Bronchial epithelial cell (primary cell): ENCODE data around the gene AK1. TPM values are rescaled to one million over a fixed set of nuclear protein-coding genes. Genes with fewer than 3 reads are reported as not detected.

ENCODE experiments used
- DNase-seq: peaks from one replicate; pipeline ENCODE4 v3.0.0-alpha.2; 2010; ENCODE audit warnings: low read depth
- FAIRE-seq: peaks from 2 replicates; lab custom pipeline; 2011; peaks lifted over from hg19 to GRCh38; lab: Jason Lieb, UNC
- H3K27me3 ChIP-seq: 2 replicates; pipeline ENCODE4 v1.5.1; 2011; ENCODE audit warnings: low read length; ENCODE audit not compliant: control insufficient read depth, insufficient read depth
- H3K36me3 ChIP-seq: 2 replicates; pipeline ENCODE4 v1.5.1; 2011; ENCODE audit warnings: low read length; ENCODE audit not compliant: control insufficient read depth, insufficient read depth
- H3K4me3 ChIP-seq: 2 replicates; pipeline ENCODE4 v1.5.1; 2011; ENCODE audit warnings: mild to moderate bottlenecking, low read depth, low read length, control low read depth
- total RNA-seq: library from RNA; depleted of rRNA; stranded (reverse); fragments of >200 nt; gene quantifications from 2 replicates; pipeline ENCODE4 v1.2.1, GENCODE V29; 2014
- TF ChIP-seq, protein P1 (sequence below): IDR thresholded peaks from 2 replicates; pipeline ENCODE4 v1.5.1; 2011; ENCODE audit warnings: mild to moderate bottlenecking, moderate library complexity, low read length, control low read depth, inconsistent platforms; ENCODE audit not compliant: insufficient read depth, severe bottlenecking

Gene AK1
- total RNA-seq, 1 donor from 2014 or later, result 19.0 TPM

DNA sequence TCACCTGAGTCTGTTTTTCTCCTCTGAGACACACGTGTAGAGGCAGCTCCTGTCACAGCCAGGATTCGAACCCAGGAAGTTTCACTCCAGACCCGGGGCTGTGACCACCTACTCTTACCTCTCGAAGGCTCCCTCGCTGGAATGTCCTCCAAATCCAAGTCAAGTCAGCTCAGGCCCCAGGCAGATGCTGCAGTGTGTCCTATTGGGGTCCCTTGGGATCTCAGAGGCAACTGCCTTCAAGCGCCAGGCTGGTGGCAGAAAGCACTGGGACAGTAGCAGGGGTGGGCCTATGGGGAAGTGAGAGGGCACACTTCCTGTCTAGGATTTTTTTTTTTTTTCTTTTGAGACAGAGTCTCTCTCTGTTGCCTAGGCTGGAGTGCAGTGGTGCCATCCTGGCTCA, 40.1 kb upstream of the AK1 start:
- no peak overlapping the region for H3K4me3 ChIP-seq

DNA sequence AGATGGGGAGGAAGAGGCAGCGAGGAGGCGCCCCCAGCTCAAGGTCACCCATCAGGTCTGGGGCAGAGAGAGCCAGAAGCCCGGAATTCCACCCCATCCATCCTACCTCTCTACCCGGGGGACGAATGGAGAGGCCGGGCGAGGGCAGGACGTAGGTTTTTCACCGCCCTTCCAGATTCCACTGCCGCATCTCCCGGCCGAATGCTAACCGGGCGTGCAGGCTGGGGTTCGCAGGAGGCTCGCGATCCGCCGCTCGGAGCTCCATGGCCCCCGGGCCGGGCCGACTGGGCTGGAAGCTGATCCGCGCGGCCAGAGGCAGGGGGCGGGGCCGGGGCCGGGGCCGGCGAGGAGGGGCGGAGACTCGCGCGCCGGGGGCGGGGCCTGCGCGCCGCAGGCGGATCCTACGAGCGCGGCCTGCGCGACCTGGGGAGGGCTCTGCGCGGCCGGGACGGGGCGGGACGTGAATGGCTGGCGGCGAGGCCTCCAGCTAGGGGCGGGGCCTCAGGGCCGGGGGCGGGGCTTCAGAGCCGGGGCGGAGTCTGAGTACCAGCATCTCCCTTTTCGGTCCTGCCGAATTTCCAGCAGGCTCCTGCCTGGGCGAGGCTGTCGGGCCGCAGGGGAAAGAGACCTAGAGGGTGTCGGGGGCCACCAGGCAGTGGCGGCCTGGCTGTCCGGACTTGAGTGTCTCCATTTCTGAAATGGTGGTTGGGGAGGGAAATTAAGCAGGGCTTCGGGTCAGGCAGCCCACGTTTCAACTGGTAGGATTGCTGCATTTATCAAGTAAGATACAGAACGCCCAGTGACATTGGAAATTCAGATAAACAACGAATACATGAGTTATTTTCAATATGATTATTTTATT, 39.5 kb upstream of the AK1 start, which contains the start of gene ST6GALNAC4:
Gene ST6GALNAC4 (minus strand): TSS at position 322 of the 862 bp plus-strand sequence. CDS start 622 bp downstream, outside the sequence.
- Histone ChIP-seq H3K36me3 (peaks cover 9% of the 10 kb centered on the region), H3K27me3 (no peaks in the 10 kb centered on the region), H3K4me3 (peak within 1 kb of the TSS; percentile 59)
- TF ChIP-seq, protein P1, sequence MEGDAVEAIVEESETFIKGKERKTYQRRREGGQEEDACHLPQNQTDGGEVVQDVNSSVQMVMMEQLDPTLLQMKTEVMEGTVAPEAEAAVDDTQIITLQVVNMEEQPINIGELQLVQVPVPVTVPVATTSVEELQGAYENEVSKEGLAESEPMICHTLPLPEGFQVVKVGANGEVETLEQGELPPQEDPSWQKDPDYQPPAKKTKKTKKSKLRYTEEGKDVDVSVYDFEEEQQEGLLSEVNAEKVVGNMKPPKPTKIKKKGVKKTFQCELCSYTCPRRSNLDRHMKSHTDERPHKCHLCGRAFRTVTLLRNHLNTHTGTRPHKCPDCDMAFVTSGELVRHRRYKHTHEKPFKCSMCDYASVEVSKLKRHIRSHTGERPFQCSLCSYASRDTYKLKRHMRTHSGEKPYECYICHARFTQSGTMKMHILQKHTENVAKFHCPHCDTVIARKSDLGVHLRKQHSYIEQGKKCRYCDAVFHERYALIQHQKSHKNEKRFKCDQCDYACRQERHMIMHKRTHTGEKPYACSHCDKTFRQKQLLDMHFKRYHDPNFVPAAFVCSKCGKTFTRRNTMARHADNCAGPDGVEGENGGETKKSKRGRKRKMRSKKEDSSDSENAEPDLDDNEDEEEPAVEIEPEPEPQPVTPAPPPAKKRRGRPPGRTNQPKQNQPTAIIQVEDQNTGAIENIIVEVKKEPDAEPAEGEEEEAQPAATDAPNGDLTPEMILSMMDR, result no peak
- no peak for FAIRE-seq
- DNase-seq, result no peak

More for the DNA sequence above, 40.1 kb upstream of the AK1 start:
- FAIRE-seq, result no peak
- TF ChIP-seq, protein P1, result no peak
- no peak for DNase-seq
- H3K36me3 ChIP-seq, result peaks cover 4% of the 10 kb centered on the region
- H3K27me3 ChIP-seq, result no peaks in the 10 kb centered on the region

DNA sequence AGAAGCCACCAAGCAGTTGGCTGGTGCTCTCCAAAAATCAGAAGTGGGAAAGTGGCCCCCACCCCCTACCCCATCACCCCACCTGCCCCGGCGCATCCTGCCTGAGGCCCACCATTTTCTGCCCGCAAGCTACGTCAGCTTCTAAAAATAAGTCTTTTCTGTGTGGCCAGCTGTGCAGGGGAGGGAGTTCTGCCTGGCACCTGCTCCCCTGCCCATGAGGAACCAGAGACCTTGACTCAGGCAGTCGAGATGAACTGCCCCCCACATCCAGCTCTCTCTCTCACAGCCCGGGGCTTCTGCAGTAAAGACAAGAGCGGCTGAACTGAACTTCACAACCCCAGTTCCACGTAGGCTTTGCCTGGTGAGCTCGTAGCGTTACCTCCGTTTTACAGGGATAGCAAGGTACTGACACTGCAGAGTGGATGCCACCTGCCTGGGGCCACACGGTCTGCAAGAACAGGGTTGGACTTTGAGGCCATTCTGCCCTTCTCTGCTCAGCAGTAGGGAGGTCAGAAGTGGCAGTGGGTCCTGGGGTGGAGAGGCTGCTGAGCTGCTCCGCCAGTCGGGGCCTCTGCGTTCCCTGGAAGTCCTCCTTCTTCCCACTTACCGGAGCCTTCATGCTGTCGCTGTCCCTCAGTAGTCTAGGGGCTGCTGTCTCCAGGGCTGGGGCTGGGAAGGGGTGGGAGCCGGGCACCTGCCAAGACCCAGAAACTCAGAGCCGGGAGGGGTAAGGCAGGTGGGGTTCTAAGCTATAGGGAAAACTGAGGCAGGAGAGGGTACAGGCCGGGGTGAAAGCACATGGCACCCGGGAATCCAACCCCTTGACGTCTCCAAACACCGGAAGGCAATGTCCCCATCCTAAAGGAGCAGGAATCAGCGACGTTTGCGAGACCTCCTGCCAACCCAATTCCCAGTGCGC, 38.6 kb upstream of the AK1 start:
- TF ChIP-seq, protein P1, result no peak
- H3K4me3 ChIP-seq, result peak overlapping the region; percentile 59
- peaks cover 12% of the 10 kb centered on the region for H3K36me3 ChIP-seq
- no peaks in the 10 kb centered on the region for H3K27me3 ChIP-seq
- no peak for DNase-seq
- no peak for FAIRE-seq

DNA sequence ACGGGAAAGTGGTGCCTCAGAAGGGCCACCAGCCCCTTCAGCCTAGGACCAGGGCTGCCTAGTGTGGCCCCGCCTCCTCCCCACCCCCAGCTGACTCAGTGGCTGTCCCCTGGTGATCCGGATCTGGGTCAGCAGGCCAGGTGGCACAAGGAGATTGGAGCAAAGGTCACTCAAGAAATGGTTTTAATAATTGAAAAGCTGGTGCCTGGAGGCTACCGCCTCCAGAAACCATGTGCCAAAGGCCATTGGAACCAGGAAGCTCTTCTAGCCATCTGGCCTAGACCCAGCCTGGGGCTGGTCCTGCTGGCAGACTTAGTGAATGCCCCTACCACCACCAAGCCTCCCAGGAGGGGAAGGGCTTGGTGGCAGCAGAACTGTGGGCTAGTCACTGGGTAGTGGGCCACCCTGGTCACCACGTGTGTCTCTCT, 37.9 kb upstream of the AK1 start:
- H3K36me3 ChIP-seq, result peaks cover 13% of the 10 kb centered on the region
- no peak for DNase-seq
- TF ChIP-seq, protein P1, result no peak
- H3K27me3 ChIP-seq, result no peaks in the 10 kb centered on the region
- FAIRE-seq, result no peak
- no peak overlapping the region for H3K4me3 ChIP-seq

DNA sequence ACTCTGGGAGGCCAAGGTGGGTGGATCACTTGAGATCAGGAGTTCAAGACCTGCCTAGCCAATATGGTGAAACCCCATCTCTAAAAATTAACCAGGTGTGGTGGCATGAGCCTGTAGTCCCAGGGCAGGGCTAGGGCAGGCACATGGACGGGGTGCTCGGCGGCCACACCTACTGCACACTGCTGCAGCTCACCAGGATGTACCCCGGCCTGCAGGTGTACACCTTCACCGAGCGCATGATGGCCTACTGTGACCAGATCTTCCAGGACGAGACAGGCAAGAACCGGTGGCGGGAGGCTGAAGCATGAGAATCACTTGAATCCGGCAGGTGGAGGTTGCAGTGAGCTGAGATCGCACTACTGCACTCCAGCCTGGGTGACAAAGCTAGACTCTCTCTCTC, 36.2 kb upstream of the AK1 start:
- Histone ChIP-seq H3K4me3 (no peak overlapping the region), H3K27me3 (no peaks in the 10 kb centered on the region), H3K36me3 (peaks cover 20% of the 10 kb centered on the region)
- DNase-seq, result no peak
- no peak for FAIRE-seq
- TF ChIP-seq, protein P1, result no peak
